ENCODE results near the gene GRIN2D.

The GRIN2D gene

GRCh38 chr19:48419158-48419920, 25.9 kb downstream of the GRIN2D start:
- no peaks in the 10 kb centered on the region for H3K9me3 ChIP-seq (ENCODE audit: low read length)
- H3K36me3 ChIP-seq (ENCODE audit: insufficient read depth, low read length): no peaks in the 10 kb centered on the region
- no peak overlapping the region for H3K27ac ChIP-seq (ENCODE audit: low read depth, low read length)
- H3K27me3 ChIP-seq (ENCODE audit: control insufficient read depth in 1 of 2, insufficient read depth in 2 of 2, low read length in 2 of 2): peaks cover 0 to 26% of the 10 kb centered on the region in 2 donors
- H3K4me3 ChIP-seq (ENCODE audit: low read depth in 1 of 2, low read length in 2 of 2): no peak overlapping the region
- H3K4me1 ChIP-seq (ENCODE audit: insufficient read depth, low read length): no peaks in the 10 kb centered on the region
- no peak overlapping the region for H3K9ac ChIP-seq (ENCODE audit: low read length)

- Histone ChIP-seq H3K27me3 (ENCODE audit: control insufficient read depth in 1 of 2, insufficient read depth in 2 of 2, low read length in 2 of 2) (peaks cover 0 to 7% of the 10 kb centered on the region in 2 donors), H3K4me3 (ENCODE audit: low read depth in 1 of 2, low read length in 2 of 2) (no peak overlapping the region), H3K27ac (ENCODE audit: low read depth, low read length) (no peak overlapping the region), H3K36me3 (ENCODE audit: insufficient read depth, low read length) (no peaks in the 10 kb centered on the region), H3K9ac (ENCODE audit: low read length) (no peak overlapping the region), H3K9me3 (ENCODE audit: low read length) (no peaks in the 10 kb centered on the region), H3K4me1 (ENCODE audit: insufficient read depth, low read length) (no peaks in the 10 kb centered on the region)
These were observed 28.1 kb downstream of the GRIN2D start for GRCh38 chr19:48421548-48421947.

DNA sequence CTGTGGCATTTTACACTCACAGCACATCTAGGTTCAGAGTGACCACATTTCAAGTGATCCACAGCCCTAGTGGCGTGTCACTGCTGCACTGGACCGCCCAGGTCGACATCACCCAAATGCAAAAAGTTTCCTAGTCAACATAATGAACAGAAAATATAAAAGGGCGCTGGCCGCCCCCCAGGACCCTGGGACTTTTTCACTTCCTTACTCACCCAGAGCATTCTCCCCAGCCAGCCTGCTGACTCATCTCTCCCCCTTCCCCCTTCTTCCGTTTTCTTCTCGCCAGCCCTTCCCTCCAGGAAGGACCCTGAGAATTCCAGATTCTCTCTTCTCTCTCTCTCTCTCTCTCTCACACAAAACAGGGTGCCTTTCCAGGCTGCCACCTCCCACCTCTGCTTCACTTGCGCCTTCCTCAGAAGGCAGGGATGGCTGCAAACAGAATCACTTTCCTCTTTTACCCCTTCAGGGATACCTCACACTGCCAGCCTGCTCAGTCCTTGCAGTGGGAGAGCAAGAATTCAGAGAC, 31.3 kb downstream of the GRIN2D start:
- H3K4me1 ChIP-seq (ENCODE audit: insufficient read depth, low read length): no peaks in the 10 kb centered on the region
- H3K4me3 ChIP-seq (ENCODE audit: low read depth in 1 of 2, low read length in 2 of 2): no peak overlapping the region
- H3K9ac ChIP-seq (ENCODE audit: low read length): no peak overlapping the region
- H3K27ac ChIP-seq (ENCODE audit: low read depth, low read length): no peak overlapping the region
- H3K27me3 ChIP-seq (ENCODE audit: control insufficient read depth in 1 of 2, insufficient read depth in 2 of 2, low read length in 2 of 2): no peaks in the 10 kb centered on the region
- H3K9me3 ChIP-seq (ENCODE audit: low read length): no peaks in the 10 kb centered on the region
- no peaks in the 10 kb centered on the region for H3K36me3 ChIP-seq (ENCODE audit: insufficient read depth, low read length)

GRCh38 chr19:48428670-48429069, 35.2 kb downstream of the GRIN2D start:
- Histone ChIP-seq H3K27ac (ENCODE audit: low read depth, low read length) (no peak overlapping the region), H3K4me1 (ENCODE audit: insufficient read depth, low read length) (no peaks in the 10 kb centered on the region), H3K9me3 (ENCODE audit: low read length) (no peaks in the 10 kb centered on the region), H3K9ac (ENCODE audit: low read length) (no peak overlapping the region), H3K27me3 (ENCODE audit: control insufficient read depth in 1 of 2, insufficient read depth in 2 of 2, low read length in 2 of 2) (no peaks in the 10 kb centered on the region), H3K4me3 (ENCODE audit: low read depth in 1 of 2, low read length in 2 of 2) (no peak overlapping the region), H3K36me3 (ENCODE audit: insufficient read depth, low read length) (no peaks in the 10 kb centered on the region)

DNA sequence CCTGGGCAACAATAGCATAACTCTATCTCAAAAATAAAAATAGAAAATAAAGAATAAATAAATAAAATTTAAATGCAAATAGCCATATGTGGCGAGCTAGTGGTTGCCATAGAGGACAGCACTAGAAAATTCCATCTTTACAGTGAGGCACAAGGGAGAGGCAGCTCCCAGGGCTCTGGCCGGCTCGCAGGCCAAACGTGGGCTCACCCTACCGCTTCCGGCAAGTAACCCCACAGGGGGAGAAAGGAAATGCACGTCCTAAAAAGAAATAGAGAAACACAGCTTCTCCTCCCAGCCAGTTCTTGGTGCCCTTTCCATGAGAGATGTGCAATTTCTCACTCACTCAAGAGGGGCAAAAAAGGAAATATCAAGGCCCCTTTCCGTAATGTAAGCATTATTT, 39.9 kb downstream of the GRIN2D start:
- no peaks in the 10 kb centered on the region for H3K9me3 ChIP-seq (ENCODE audit: low read length)
- no peaks in the 10 kb centered on the region for H3K4me1 ChIP-seq (ENCODE audit: insufficient read depth, low read length)
- H3K27me3 ChIP-seq (ENCODE audit: control insufficient read depth in 1 of 2, insufficient read depth in 2 of 2, low read length in 2 of 2): peaks cover 0 to 5% of the 10 kb centered on the region in 2 donors
- H3K36me3 ChIP-seq (ENCODE audit: insufficient read depth, low read length): no peaks in the 10 kb centered on the region
- H3K9ac ChIP-seq (ENCODE audit: low read length): no peak overlapping the region
- H3K4me3 ChIP-seq (ENCODE audit: low read depth in 1 of 2, low read length in 2 of 2): no peak overlapping the region
- H3K27ac ChIP-seq (ENCODE audit: low read depth, low read length): no peak overlapping the region

DNA sequence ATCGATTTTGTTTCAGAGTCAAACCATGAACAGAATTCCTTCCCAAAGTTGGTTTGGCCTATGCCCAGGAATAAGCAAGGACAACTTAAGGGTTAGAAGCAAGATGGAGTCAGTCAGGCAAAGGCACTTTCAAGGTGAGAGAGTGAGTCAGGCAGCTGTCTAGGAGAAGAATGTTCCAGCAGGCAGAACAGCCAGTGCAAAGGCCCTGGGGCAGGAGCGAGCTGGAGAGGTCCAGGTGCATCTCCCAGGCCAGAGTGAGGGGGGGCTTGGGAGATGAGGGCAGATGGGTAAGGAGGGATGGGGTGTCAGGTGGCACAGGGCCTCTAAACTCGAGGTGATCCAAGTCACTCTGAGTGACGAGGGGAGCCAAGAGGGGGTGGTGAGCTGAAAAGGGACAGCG, 43.1 kb downstream of the GRIN2D start:
- Histone ChIP-seq H3K27me3 (ENCODE audit: control insufficient read depth in 1 of 2, insufficient read depth in 2 of 2, low read length in 2 of 2) (peaks cover 0 to 11% of the 10 kb centered on the region in 2 donors), H3K9ac (ENCODE audit: low read length) (no peak overlapping the region), H3K36me3 (ENCODE audit: insufficient read depth, low read length) (no peaks in the 10 kb centered on the region), H3K4me3 (ENCODE audit: low read depth in 1 of 2, low read length in 2 of 2) (no peak overlapping the region), H3K4me1 (ENCODE audit: insufficient read depth, low read length) (no peaks in the 10 kb centered on the region), H3K27ac (ENCODE audit: low read depth, low read length) (no peak overlapping the region), H3K9me3 (ENCODE audit: low read length) (no peaks in the 10 kb centered on the region)

- Histone ChIP-seq H3K36me3 (ENCODE audit: insufficient read depth, low read length) (no peaks in the 10 kb centered on the region), H3K27me3 (ENCODE audit: control insufficient read depth in 1 of 2, insufficient read depth in 2 of 2, low read length in 2 of 2) (peaks cover 15 to 29% of the 10 kb centered on the region in 2 donors), H3K9me3 (ENCODE audit: low read length) (no peaks in the 10 kb centered on the region), H3K4me3 (ENCODE audit: low read depth in 1 of 2, low read length in 2 of 2) (no peak overlapping the region), H3K4me1 (ENCODE audit: insufficient read depth, low read length) (peaks cover 18% of the 10 kb centered on the region), H3K9ac (ENCODE audit: low read length) (no peak overlapping the region), H3K27ac (ENCODE audit: low read depth, low read length) (no peak overlapping the region)
These were observed 48.0 kb downstream of the GRIN2D start for GRCh38 chr19:48441360-48442050.

DNA sequence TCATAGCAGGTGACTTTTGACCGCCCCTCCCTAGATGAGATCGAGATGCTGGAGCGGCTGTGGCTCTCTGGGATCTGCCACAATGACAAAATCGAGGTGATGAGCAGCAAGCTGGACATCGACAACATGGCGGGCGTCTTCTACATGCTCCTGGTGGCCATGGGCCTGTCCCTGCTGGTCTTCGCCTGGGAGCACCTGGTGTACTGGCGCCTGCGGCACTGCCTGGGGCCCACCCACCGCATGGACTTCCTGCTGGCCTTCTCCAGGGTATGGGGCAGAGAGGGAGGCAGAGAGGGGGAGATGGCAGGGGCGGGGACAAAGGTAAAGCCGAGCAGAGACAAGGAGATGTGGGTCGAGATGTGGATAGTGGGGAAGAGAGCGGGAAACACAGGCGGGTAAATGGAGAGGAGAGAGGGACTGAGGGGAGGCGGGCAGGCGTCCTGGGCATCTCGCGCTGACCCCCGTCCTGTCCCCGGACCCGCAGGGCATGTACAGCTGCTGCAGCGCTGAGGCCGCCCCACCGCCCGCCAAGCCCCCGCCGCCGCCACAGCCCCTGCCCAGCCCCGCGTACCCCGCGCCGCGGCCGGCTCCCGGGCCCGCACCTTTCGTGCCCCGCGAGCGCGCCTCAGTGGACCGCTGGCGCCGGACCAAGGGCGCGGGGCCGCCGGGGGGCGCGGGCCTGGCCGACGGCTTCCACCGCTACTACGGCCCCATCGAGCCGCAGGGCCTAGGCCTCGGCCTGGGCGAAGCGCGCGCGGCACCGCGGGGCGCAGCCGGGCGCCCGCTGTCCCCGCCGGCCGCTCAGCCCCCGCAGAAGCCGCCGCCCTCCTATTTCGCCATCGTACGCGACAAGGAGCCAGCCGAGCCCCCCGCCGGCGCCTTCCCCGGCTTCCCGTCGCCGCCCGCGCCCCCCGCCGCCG, 48.9 kb downstream of the GRIN2D start:
- H3K9me3 ChIP-seq (ENCODE audit: low read length): no peaks in the 10 kb centered on the region
- H3K9ac ChIP-seq (ENCODE audit: low read length): no peak overlapping the region
- peaks cover 20% of the 10 kb centered on the region for H3K4me1 ChIP-seq (ENCODE audit: insufficient read depth, low read length)
- no peak overlapping the region for H3K27ac ChIP-seq (ENCODE audit: low read depth, low read length)
- no peak overlapping the region for H3K4me3 ChIP-seq (ENCODE audit: low read depth in 1 of 2, low read length in 2 of 2)
- H3K36me3 ChIP-seq (ENCODE audit: insufficient read depth, low read length): peaks cover 1% of the 10 kb centered on the region
- H3K27me3 ChIP-seq (ENCODE audit: control insufficient read depth in 1 of 2, insufficient read depth in 2 of 2, low read length in 2 of 2): peaks cover 15 to 26% of the 10 kb centered on the region in 2 donors

DNA sequence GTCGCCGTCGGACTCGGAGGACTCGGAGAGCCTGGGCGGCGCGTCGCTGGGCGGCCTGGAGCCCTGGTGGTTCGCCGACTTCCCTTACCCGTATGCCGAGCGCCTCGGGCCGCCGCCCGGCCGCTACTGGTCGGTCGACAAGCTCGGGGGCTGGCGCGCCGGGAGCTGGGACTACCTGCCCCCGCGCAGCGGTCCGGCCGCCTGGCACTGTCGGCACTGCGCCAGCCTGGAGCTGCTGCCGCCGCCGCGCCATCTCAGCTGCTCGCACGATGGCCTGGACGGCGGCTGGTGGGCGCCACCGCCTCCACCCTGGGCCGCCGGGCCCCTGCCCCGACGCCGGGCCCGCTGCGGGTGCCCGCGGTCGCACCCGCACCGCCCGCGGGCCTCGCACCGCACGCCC, 49.8 kb downstream of the GRIN2D start:
- peaks cover 20% of the 10 kb centered on the region for H3K4me1 ChIP-seq (ENCODE audit: insufficient read depth, low read length)
- no peak overlapping the region for H3K27ac ChIP-seq (ENCODE audit: low read depth, low read length)
- peaks cover 15 to 26% of the 10 kb centered on the region in 2 donors for H3K27me3 ChIP-seq (ENCODE audit: control insufficient read depth in 1 of 2, insufficient read depth in 2 of 2, low read length in 2 of 2)
- H3K36me3 ChIP-seq (ENCODE audit: insufficient read depth, low read length): peaks cover 7% of the 10 kb centered on the region
- H3K4me3 ChIP-seq (ENCODE audit: low read depth in 1 of 2, low read length in 2 of 2): no peak overlapping the region
- no peaks in the 10 kb centered on the region for H3K9me3 ChIP-seq (ENCODE audit: low read length)
- H3K9ac ChIP-seq (ENCODE audit: low read length): no peak overlapping the region
